Measurements from ENCODE around the gene ARHGAP26.

The ARHGAP26 gene

GRCh38 chr5:143230676-143230996 lies 460.5 kb downstream of the ARHGAP26 start:
- Histone ChIP-seq H3K27me3 (ENCODE audit: control insufficient read depth, low read length) (no peaks in the 10 kb centered on the region), H3K9me3 (ENCODE audit: control insufficient read depth, insufficient read depth, low read length) (no peaks in the 10 kb centered on the region), H3K4me3 (ENCODE audit: low read length) (peak overlapping the region; percentile 68), H3K9me2 (replicated peaks; ENCODE audit: control insufficient read depth, low read length) (no peaks in the 10 kb centered on the region), H3K79me2 (ENCODE audit: control insufficient read depth, low read length) (no peaks in the 10 kb centered on the region), H3K36me3 (ENCODE audit: control insufficient read depth, low read length) (no peaks in the 10 kb centered on the region), H3F3A (ENCODE audit: control insufficient read depth, insufficient read depth) (peaks cover 6% of the 10 kb centered on the region), H4K20me1 (ENCODE audit: control insufficient read depth, insufficient read depth, low read depth, low read length) (no peaks in the 10 kb centered on the region), H3K4me1 (ENCODE audit: control insufficient read depth, low read length) (peaks cover 44% of the 10 kb centered on the region), H3K27ac (ENCODE audit: low read depth, low read length) (peak overlapping the region; percentile 89), H3K4me2 (ENCODE audit: low read length) (peak overlapping the region; percentile 84)
- TF ChIP-seq EZH2phosphoT487 (IDR thresholded peaks at IDR 0.05; ENCODE audit: borderline replicate concordance, low read length) (no peak), CTCF (IDR thresholded peaks at IDR 0.05; ENCODE audit: low read depth, low read length, poor library complexity, severe bottlenecking) (no peak)

- peaks cover 44% of the 10 kb centered on the region for H3K4me1 ChIP-seq (ENCODE audit: control insufficient read depth, low read length)
Measured at GRCh38 chr5:143231416-143231815, 461.2 kb downstream of the ARHGAP26 start.

GRCh38 chr5:143231973-143232812 lies 462.0 kb downstream of the ARHGAP26 start:
- H3K27ac ChIP-seq (ENCODE audit: low read depth, low read length) = no peak overlapping the region
- no peak for TF ChIP-seq CTCF (IDR thresholded peaks at IDR 0.05; ENCODE audit: low read depth, low read length, poor library complexity, severe bottlenecking)
- no peak for TF ChIP-seq EZH2phosphoT487 (IDR thresholded peaks at IDR 0.05; ENCODE audit: borderline replicate concordance, low read length)
- H3K9me3 ChIP-seq (ENCODE audit: control insufficient read depth, insufficient read depth, low read length) = no peaks in the 10 kb centered on the region
- no peaks in the 10 kb centered on the region for H4K20me1 ChIP-seq (ENCODE audit: control insufficient read depth, insufficient read depth, low read depth, low read length)
- no peaks in the 10 kb centered on the region for H3K27me3 ChIP-seq (ENCODE audit: control insufficient read depth, low read length)
- no peaks in the 10 kb centered on the region for H3K36me3 ChIP-seq (ENCODE audit: control insufficient read depth, low read length)
- no peaks in the 10 kb centered on the region for H3K79me2 ChIP-seq (ENCODE audit: control insufficient read depth, low read length)
- H3K9me2 ChIP-seq (replicated peaks; ENCODE audit: control insufficient read depth, low read length) = no peaks in the 10 kb centered on the region
- H3F3A ChIP-seq (ENCODE audit: control insufficient read depth, insufficient read depth) = peaks cover 6% of the 10 kb centered on the region
- no peak overlapping the region for H3K4me2 ChIP-seq (ENCODE audit: low read length)
- no peak overlapping the region for H3K4me3 ChIP-seq (ENCODE audit: low read length)
- peaks cover 44% of the 10 kb centered on the region for H3K4me1 ChIP-seq (ENCODE audit: control insufficient read depth, low read length)

More at GRCh38 chr5:143231416-143231815, 461.2 kb downstream of the ARHGAP26 start:
- H3F3A ChIP-seq (ENCODE audit: control insufficient read depth, insufficient read depth) = peaks cover 6% of the 10 kb centered on the region
- H3K4me2 ChIP-seq (ENCODE audit: low read length) = peak overlapping the region; percentile 84; the same call in 1 of the 2 replicates
- H3K27ac ChIP-seq (ENCODE audit: low read depth, low read length) = no peak overlapping the region
- H3K27me3 ChIP-seq (ENCODE audit: control insufficient read depth, low read length) = no peaks in the 10 kb centered on the region
- H3K36me3 ChIP-seq (ENCODE audit: control insufficient read depth, low read length) = no peaks in the 10 kb centered on the region
- peak overlapping the region; percentile 68; the same call in 1 of the 2 replicates for H3K4me3 ChIP-seq (ENCODE audit: low read length)
- H3K9me3 ChIP-seq (ENCODE audit: control insufficient read depth, insufficient read depth, low read length) = no peaks in the 10 kb centered on the region
- no peaks in the 10 kb centered on the region for H3K9me2 ChIP-seq (replicated peaks; ENCODE audit: control insufficient read depth, low read length)
- no peak for TF ChIP-seq CTCF (IDR thresholded peaks at IDR 0.05; ENCODE audit: low read depth, low read length, poor library complexity, severe bottlenecking)
- TF ChIP-seq EZH2phosphoT487 (IDR thresholded peaks at IDR 0.05; ENCODE audit: borderline replicate concordance, low read length) = no peak
- no peaks in the 10 kb centered on the region for H4K20me1 ChIP-seq (ENCODE audit: control insufficient read depth, insufficient read depth, low read depth, low read length)
- H3K79me2 ChIP-seq (ENCODE audit: control insufficient read depth, low read length) = no peaks in the 10 kb centered on the region

Data from DOHH2 (cell line).